ENCODE results near the gene TTC27. TPM values are rescaled to one million over a fixed set of nuclear protein-coding genes. Genes with fewer than 3 reads are reported as not detected.

Gene TTC27
- total and polyA plus RNA-seq, 10 of the 15 experiments (the other 5 are each of a cell fraction or from before 2014, with no cell fraction given): 20.4 to 34.9 (median 26.0) TPM

DNA sequence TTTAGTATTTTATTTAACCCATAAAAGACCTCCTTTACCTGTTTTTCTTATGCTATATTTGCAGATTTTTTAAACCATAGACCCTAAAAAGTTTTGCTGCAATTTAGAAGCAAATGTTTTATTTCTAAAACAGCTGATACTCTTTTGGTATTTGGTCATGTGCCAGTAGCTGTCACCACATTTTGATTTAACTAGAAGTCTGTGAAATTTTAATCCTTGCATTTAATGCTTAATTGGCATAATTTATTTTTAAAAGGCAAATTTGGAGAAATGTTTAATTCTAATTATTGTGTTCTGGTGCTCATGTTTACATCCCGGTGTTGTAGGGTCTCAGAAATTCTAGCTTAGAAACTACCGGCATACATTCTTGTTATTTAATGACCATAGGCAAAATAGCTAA, 111.8 kb downstream of the TTC27 start (continued):
- TF ChIP-seq EZH2 (IDR thresholded peaks at IDR 0.05; ENCODE audit: borderline replicate concordance, control insufficient read depth, low read depth, low read length) (no peak), EP300 (IDR thresholded peaks at IDR 0.05; ENCODE audit: borderline replicate concordance in 1 of 2, control insufficient read depth in 1 of 2, low read depth in 2 of 2, low read length in 2 of 2) (no peak), SIN3A (IDR thresholded peaks at IDR 0.05; ENCODE audit: low read depth, low read length) (no peak), IKZF1 (conservative IDR thresholded peaks at IDR 0.05) (no peak)
- TF ChIP-seq, protein P1, sequence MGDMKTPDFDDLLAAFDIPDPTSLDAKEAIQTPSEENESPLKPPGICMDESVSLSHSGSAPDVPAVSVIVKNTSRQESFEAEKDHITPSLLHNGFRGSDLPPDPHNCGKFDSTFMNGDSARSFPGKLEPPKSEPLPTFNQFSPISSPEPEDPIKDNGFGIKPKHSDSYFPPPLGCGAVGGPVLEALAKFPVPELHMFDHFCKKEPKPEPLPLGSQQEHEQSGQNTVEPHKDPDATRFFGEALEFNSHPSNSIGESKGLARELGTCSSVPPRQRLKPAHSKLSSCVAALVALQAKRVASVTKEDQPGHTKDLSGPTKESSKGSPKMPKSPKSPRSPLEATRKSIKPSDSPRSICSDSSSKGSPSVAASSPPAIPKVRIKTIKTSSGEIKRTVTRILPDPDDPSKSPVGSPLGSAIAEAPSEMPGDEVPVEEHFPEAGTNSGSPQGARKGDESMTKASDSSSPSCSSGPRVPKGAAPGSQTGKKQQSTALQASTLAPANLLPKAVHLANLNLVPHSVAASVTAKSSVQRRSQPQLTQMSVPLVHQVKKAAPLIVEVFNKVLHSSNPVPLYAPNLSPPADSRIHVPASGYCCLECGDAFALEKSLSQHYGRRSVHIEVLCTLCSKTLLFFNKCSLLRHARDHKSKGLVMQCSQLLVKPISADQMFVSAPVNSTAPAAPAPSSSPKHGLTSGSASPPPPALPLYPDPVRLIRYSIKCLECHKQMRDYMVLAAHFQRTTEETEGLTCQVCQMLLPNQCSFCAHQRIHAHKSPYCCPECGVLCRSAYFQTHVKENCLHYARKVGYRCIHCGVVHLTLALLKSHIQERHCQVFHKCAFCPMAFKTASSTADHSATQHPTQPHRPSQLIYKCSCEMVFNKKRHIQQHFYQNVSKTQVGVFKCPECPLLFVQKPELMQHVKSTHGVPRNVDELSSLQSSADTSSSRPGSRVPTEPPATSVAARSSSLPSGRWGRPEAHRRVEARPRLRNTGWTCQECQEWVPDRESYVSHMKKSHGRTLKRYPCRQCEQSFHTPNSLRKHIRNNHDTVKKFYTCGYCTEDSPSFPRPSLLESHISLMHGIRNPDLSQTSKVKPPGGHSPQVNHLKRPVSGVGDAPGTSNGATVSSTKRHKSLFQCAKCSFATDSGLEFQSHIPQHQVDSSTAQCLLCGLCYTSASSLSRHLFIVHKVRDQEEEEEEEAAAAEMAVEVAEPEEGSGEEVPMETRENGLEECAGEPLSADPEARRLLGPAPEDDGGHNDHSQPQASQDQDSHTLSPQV (IDR thresholded peaks at IDR 0.05): no peak

DNA sequence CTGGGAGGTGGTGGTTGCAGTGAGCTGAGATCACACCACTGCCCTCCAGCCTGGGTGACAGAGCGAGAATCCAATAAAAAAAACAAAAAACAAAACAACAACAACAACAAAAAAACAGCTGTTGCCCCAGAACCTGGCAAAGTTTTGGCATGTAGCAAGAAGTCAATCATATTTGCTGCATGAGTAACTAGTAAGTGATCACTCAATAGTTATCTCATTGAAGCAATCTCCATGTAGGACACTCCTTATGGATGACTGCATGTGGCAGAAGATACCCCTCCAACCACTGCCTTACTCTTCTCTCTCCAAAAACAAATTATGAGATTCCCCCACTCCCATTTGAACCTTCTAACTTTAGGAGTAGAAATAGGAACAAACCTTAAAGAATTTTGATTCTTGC, 113.7 kb downstream of the TTC27 start:
- no TSS peak for BruUV-seq (replicated peaks)
- Histone ChIP-seq H3K79me2 (ENCODE audit: control insufficient read depth, insufficient read depth, low read length) (no peaks in the 10 kb centered on the region), H3K9me3 (replicated peaks; ENCODE audit: control insufficient read depth, insufficient read depth, low read length) (no peaks in the 10 kb centered on the region), H3K36me3 (ENCODE audit: control insufficient read depth in 2 of 2, insufficient read depth in 2 of 2, low read length in 1 of 2) (peaks cover 1 to 3% of the 10 kb centered on the region in 2 experiments; a peak in 2 of 4 replicates), H3K4me2 (ENCODE audit: control insufficient read depth, insufficient read depth) (no peak overlapping the region), H2AFZ (ENCODE audit: control insufficient read depth, low read depth, low read length) (no peak overlapping the region), H3K27me3 (replicated peaks in 1 of 2; ENCODE audit: control insufficient read depth in 2 of 2, insufficient read depth in 2 of 2, low read length in 1 of 2) (no peaks in the 10 kb centered on the region), H3K9ac (ENCODE audit: control insufficient read depth, insufficient read depth, low read length) (no peak overlapping the region), H3K27ac (ENCODE audit: control insufficient read depth, insufficient read depth) (no peak overlapping the region), H3K4me1 (ENCODE audit: control insufficient read depth, insufficient read depth, low read length) (peaks cover 6% of the 10 kb centered on the region), H3K4me3 (no peak overlapping the region), H4K20me1 (ENCODE audit: control insufficient read depth, insufficient read depth) (no peaks in the 10 kb centered on the region)
- 100% methylated on average over 1 of the region's 1 CpG for WGBS (ENCODE audit: insufficient coverage, insufficient replicate concordance, low lambda C conversion rate, missing lambda C conversion rate)
- DNase-seq (ENCODE audit: low read depth, low spot score) (no peak), FAIRE-seq (no peak), ATAC-seq (no peak)
- ChIA-PET SMC1A (ENCODE audit: uncharacterized antibody, unreplicated experiment) (interaction anchor here (1.0 to 2.1 kb wide), 3 partner anchors 22 to 954 kb away, joined by 3 to 4 read pairs (median 4); no protein-coding TSS in a partner anchor), CTCF (no interaction called here), RAD21 (ENCODE audit: unreplicated experiment) (no interaction called here), POLR2A (no interaction called here)
- in situ Hi-C loops (cut with MboI) (no loop called here), intact Hi-C loops (cut with micrococcal nuclease; ENCODE audit: unreplicated experiment) (no loop called here)
- TF ChIP-seq ATF7 (IDR thresholded peaks at IDR 0.05; ENCODE audit: low read depth) (no peak), GATAD2B (conservative IDR thresholded peaks at IDR 0.05; ENCODE audit: low read depth) (no peak), POU2F2 (IDR thresholded peaks at IDR 0.05; ENCODE audit: borderline replicate concordance, low read depth, low read length) (no peak), BMI1 (IDR thresholded peaks at IDR 0.05; ENCODE audit: borderline replicate concordance) (no peak)
- TF ChIP-seq, protein P1 (IDR thresholded peaks at IDR 0.05): no peak
